IMR-90 (cell line): Measurements from ENCODE around the gene RAPGEF3. TPM values are rescaled to one million over a fixed set of nuclear protein-coding genes. Genes with fewer than 3 reads are reported as not detected.

Experiments used
- ATAC-seq: fragments of 200-7000 bp; cut with Tn5 transposase; 2 replicates; pipeline ENCODE4 v1.9.1; 2020; ENCODE audit warnings: low read depth, mild to moderate bottlenecking, moderate library complexity
- BruUV-seq: library from RNA; stranded (reverse); fragments of 400-500 nt; replicated peaks from 2 replicates; lab custom pipeline; 2021; lab: Mats Ljungman, UMichigan
- CTCF ChIA-PET: fragments of 300-600 bp; formaldehyde crosslinking; extraction: SDS; loops from one replicate; lab custom pipeline; 2021; ENCODE audit warnings: antibody characterized with exemption; lab: Yijun Ruan, JAX
- POLR2A ChIA-PET: fragments of 300-600 bp; sonication (Branson Sonifier 250); formaldehyde crosslinking; loops from one replicate; lab custom pipeline; 2022; ENCODE audit warnings: antibody characterized with exemption; ENCODE audit not compliant: unreplicated experiment; lab: Charles Lee
- DNase-seq: peaks from one replicate; pipeline ENCODE4 v3.0.0; 2013
- H2AFZ ChIP-seq: replicated peaks from 2 replicates; pipeline ENCODE3; 2013; ENCODE audit warnings: low read length, mild to moderate bottlenecking; ENCODE audit not compliant: poor library complexity
- H2AK5ac ChIP-seq: 2 replicates; pipeline ENCODE4 v1.6.1; 2013; ENCODE audit warnings: low read depth, low read length, inconsistent platforms
- H2AK9ac ChIP-seq: replicated peaks from 2 replicates; pipeline ENCODE3; 2013; ENCODE audit warnings: mild to moderate bottlenecking, low read depth, low read length, moderate library complexity; ENCODE audit not compliant: poor library complexity
- H2BK120ac ChIP-seq: 2 replicates; pipeline ENCODE4 v1.6.1; 2013; ENCODE audit warnings: low read depth, low read length, inconsistent platforms
- H2BK15ac ChIP-seq: 3 replicates; pipeline ENCODE4 v1.6.1; 2013; ENCODE audit warnings: low read depth, low read length, inconsistent platforms
- H2BK20ac ChIP-seq: 2 replicates; pipeline ENCODE4 v1.6.1; 2013; ENCODE audit warnings: low read depth, mild to moderate bottlenecking, inconsistent platforms, low read length, moderate library complexity
- H2BK5ac ChIP-seq: 2 replicates; pipeline ENCODE4 v1.6.1; 2013; ENCODE audit warnings: mild to moderate bottlenecking, low read depth, low read length, inconsistent platforms; ENCODE audit not compliant: poor library complexity, severe bottlenecking
- H3K14ac ChIP-seq: replicated peaks from 2 replicates; pipeline ENCODE4 v1.6.1; 2013; ENCODE audit warnings: low read depth, low read length, inconsistent platforms
- H3K18ac ChIP-seq: 2 replicates; pipeline ENCODE4 v1.6.1; 2013; ENCODE audit warnings: low read depth, low read length, control low read depth
- H3K23ac ChIP-seq: 2 replicates; pipeline ENCODE4 v1.6.1; 2013; ENCODE audit warnings: low read depth, low read length, inconsistent platforms
- H3K27ac ChIP-seq: 2 replicates; pipeline ENCODE4 v1.5.1; 2013; ENCODE audit warnings: mild to moderate bottlenecking, control low read depth, low read length; ENCODE audit not compliant: insufficient read depth
- H3K27me3 ChIP-seq: 2 replicates; pipeline ENCODE4 v1.6.1; 2013; ENCODE audit warnings: low read length; ENCODE audit not compliant: control insufficient read depth, insufficient read depth
- H3K36me3 ChIP-seq: 2 replicates; pipeline ENCODE4 v1.6.1; 2013; ENCODE audit warnings: low read length, mixed read lengths; ENCODE audit not compliant: control insufficient read depth, insufficient read depth
- H3K4ac ChIP-seq: 2 replicates; pipeline ENCODE4 v1.6.1; 2013; ENCODE audit warnings: low read depth, low read length, inconsistent platforms
- H3K4me1 ChIP-seq: 2 replicates; pipeline ENCODE4 v1.6.1; 2013; ENCODE audit warnings: low read length, mixed read lengths; ENCODE audit not compliant: control insufficient read depth, insufficient read depth
- H3K4me2 ChIP-seq: 2 replicates; pipeline ENCODE4 v1.6.1; 2013; ENCODE audit warnings: low read depth, mild to moderate bottlenecking, control low read depth, low read length, moderate library complexity
- H3K4me3 ChIP-seq: 2 replicates; pipeline ENCODE4 v1.5.1; 2013; ENCODE audit warnings: low read depth, mild to moderate bottlenecking, control low read depth, low read length, moderate library complexity; ENCODE audit not compliant: insufficient read depth
- H3K56ac ChIP-seq: 2 replicates; pipeline ENCODE4 v1.6.1; 2013; ENCODE audit warnings: low read length, inconsistent platforms; ENCODE audit not compliant: insufficient read depth; ENCODE audit errors: extremely low read depth
- H3K79me1 ChIP-seq, 2 experiments: 2 replicates each; pipeline ENCODE4 v1.6.1; 2013; ENCODE audit warnings: low read length in 2 of 2, inconsistent platforms in 1 of 2, low read depth in 1 of 2
- H3K9ac ChIP-seq: 2 replicates; pipeline ENCODE4 v1.6.1; 2013; ENCODE audit warnings: low read depth, low read length, control low read depth
- H3K9me1 ChIP-seq: 2 replicates; pipeline ENCODE4 v1.6.1; 2013; ENCODE audit warnings: low read length, inconsistent platforms; ENCODE audit not compliant: insufficient read depth
- H3K9me3 ChIP-seq: 2 replicates; pipeline ENCODE4 v1.6.1; 2013; ENCODE audit warnings: low read length; ENCODE audit not compliant: control insufficient read depth, insufficient read depth
- H4K20me1 ChIP-seq: 2 replicates; pipeline ENCODE4 v1.6.1; 2013; ENCODE audit warnings: low read length, inconsistent platforms; ENCODE audit not compliant: insufficient read depth
- H4K5ac ChIP-seq: 2 replicates; pipeline ENCODE4 v1.6.1; 2013; ENCODE audit warnings: mild to moderate bottlenecking, low read depth, low read length, control low read depth
- H4K8ac ChIP-seq, 2 experiments: 2 replicates each; pipeline ENCODE4 v1.6.1; 2013; ENCODE audit warnings: low read depth in 2 of 2, low read length in 2 of 2, control low read depth in 1 of 2, inconsistent platforms in 1 of 2
- H4K91ac ChIP-seq: 2 replicates; pipeline ENCODE4 v1.6.1; 2013; ENCODE audit warnings: low read depth, low read length, inconsistent platforms; ENCODE audit not compliant: insufficient read depth
- BHLHE40 ChIP-seq: fragments of 150-350 bp; IDR thresholded peaks from 2 replicates; pipeline ENCODE4 v1.6.1; 2016; ENCODE audit warnings: mild to moderate bottlenecking, low read depth, low read length
- CEBPB ChIP-seq: IDR thresholded peaks from 2 replicates; pipeline ENCODE4 v1.6.1; 2012; ENCODE audit warnings: low read depth, low read length, improper control_type of control experiment
- CHD1 ChIP-seq: IDR thresholded peaks from 2 replicates; pipeline ENCODE4 v1.6.1; 2012; ENCODE audit warnings: low read depth, low read length, improper control_type of control experiment
- CTCF ChIP-seq: conservative IDR thresholded peaks from 2 replicates; pipeline ENCODE4 v1.5.1; 2012; ENCODE audit warnings: mild to moderate bottlenecking, low read depth, low read length, improper control_type of control experiment
- ELK1 ChIP-seq: fragments of 150-350 bp; IDR thresholded peaks from 2 replicates; pipeline ENCODE4 v1.6.1; 2016; ENCODE audit warnings: low read depth, mild to moderate bottlenecking, low read length, moderate library complexity, borderline replicate concordance
- FOS ChIP-seq: fragments of 150-350 bp; IDR thresholded peaks from 2 replicates; pipeline ENCODE4 v1.6.1; 2016; ENCODE audit warnings: low read depth, low read length
- MAFK ChIP-seq: IDR thresholded peaks from 2 replicates; pipeline ENCODE4 v1.6.1; 2012; ENCODE audit warnings: low read depth, low read length, improper control_type of control experiment
- MAZ ChIP-seq: IDR thresholded peaks from 2 replicates; pipeline ENCODE4 v1.6.1; 2012; ENCODE audit warnings: low read depth, mild to moderate bottlenecking, low read length, improper control_type of control experiment, moderate library complexity, borderline replicate concordance
- MXI1 ChIP-seq: IDR thresholded peaks from 2 replicates; pipeline ENCODE4 v1.6.1; 2012; ENCODE audit warnings: low read depth, mild to moderate bottlenecking, low read length, moderate library complexity, borderline replicate concordance
- NFE2L2 ChIP-seq: fragments of 150-350 bp; IDR thresholded peaks from 2 replicates; pipeline ENCODE4 v1.6.1; 2016; ENCODE audit warnings: low read depth, mild to moderate bottlenecking, low read length
- POLR2A ChIP-seq: IDR thresholded peaks from 2 replicates; pipeline ENCODE4 v1.6.1; 2012; ENCODE audit warnings: mild to moderate bottlenecking, low read depth, low read length
- RAD21 ChIP-seq: IDR thresholded peaks from 2 replicates; pipeline ENCODE4 v1.6.1; 2012; ENCODE audit warnings: low read length, improper control_type of control experiment
- RCOR1 ChIP-seq: IDR thresholded peaks from 2 replicates; pipeline ENCODE4 v1.6.1; 2012; ENCODE audit warnings: mild to moderate bottlenecking, low read length, improper control_type of control experiment; ENCODE audit not compliant: insufficient replicate concordance
- RFX5 ChIP-seq: IDR thresholded peaks from 2 replicates; pipeline ENCODE4 v1.8.0; 2012; ENCODE audit warnings: low read depth, mild to moderate bottlenecking, low read length, moderate library complexity
- SMC3 ChIP-seq: fragments of 150-350 bp; IDR thresholded peaks from 2 replicates; pipeline ENCODE4 v1.6.1; 2016; ENCODE audit warnings: low read depth, mild to moderate bottlenecking, antibody characterized with exemption, low read length, moderate library complexity
- USF2 ChIP-seq: fragments of 150-350 bp; IDR thresholded peaks from 2 replicates; pipeline ENCODE4 v1.6.1; 2017; ENCODE audit warnings: mild to moderate bottlenecking, antibody characterized with exemption, low read length, low read depth
- WGBS, 2 experiments: methylation state at CpG; one replicate each; pipeline versions ENCODE4 v1.1.5 to v1.1.7; 2013; ENCODE audit warnings: missing lambda C conversion rate in 2 of 2; ENCODE audit not compliant: insufficient read length in 1 of 2; ENCODE audit errors: extremely low coverage in 2 of 2; 5-methylcytosine and 5-hydroxymethylcytosine counted together
- dilution Hi-C: fragments of 300-500 bp; cut with HindIII; formaldehyde crosslinking; loops from one replicate; pipeline ENCODE4 v1.14.3; 2018; ENCODE audit warnings: low sequenced_read_pairs; ENCODE audit not compliant: unreplicated experiment
- in situ Hi-C: fragments of 300-500 bp; cut with MboI; formaldehyde crosslinking; loops from 3 replicates; pipeline ENCODE4 v1.14.3; 2019; ENCODE audit warnings: low sequenced_read_pairs, inconsistent platforms, mixed read lengths
- intact Hi-C: fragments of 100-400 bp; cut with micrococcal nuclease; formaldehyde crosslinking; loops from 2 replicates; pipeline ENCODE4 v1.10.0; 2022
- polyA plus RNA-seq, 3 experiments: library from polyadenylated mRNA; depleted of rRNA; stranded (reverse); fragments of >200 nt; gene quantifications; 2 replicates each; pipeline ENCODE4 v1.2.3, GENCODE V29; 2012; ENCODE audit warnings: low replicate concordance in 1 of 3
- total RNA-seq: library from RNA; depleted of rRNA; stranded (reverse); fragments of >200 nt; gene quantifications from 2 replicates; pipeline ENCODE4 v1.2.3, GENCODE V29; 2012

RAPGEF3 gene
- total and polyA plus RNA-seq, 2 of the 4 experiments (the other 2 are of a cell fraction), result 1.3 to 2.0 TPM

- H4K91ac ChIP-seq, result no peak overlapping the region
- no peak overlapping the region for H3K4me2 ChIP-seq
- no peak overlapping the region for H2BK20ac ChIP-seq
- H2AK5ac ChIP-seq, result no peak overlapping the region
- no peak for TF ChIP-seq POLR2A
- TF ChIP-seq NFE2L2, result no peak
- TF ChIP-seq CTCF, result peak; percentile 55
- TF ChIP-seq MXI1, result no peak
- TF ChIP-seq BHLHE40, result no peak
- no peak for TF ChIP-seq ELK1
- no peak for TF ChIP-seq MAFK
- TF ChIP-seq CHD1, result no peak
- no peak for TF ChIP-seq USF2
- TF ChIP-seq RAD21, result peak; percentile 50
- TF ChIP-seq FOS, result no peak
- TF ChIP-seq RCOR1, result no peak
- peak; percentile 34 for TF ChIP-seq SMC3
- TF ChIP-seq CEBPB, result no peak
- TF ChIP-seq RFX5, result no peak
- TF ChIP-seq MAZ, result no peak
- no peaks in the 10 kb centered on the region for H3K9me3 ChIP-seq
- DNase-seq (peak; percentile 19), ATAC-seq (no peak)
- no peaks in the 10 kb centered on the region for H3K9me1 ChIP-seq
- no peak overlapping the region for H3K56ac ChIP-seq
- H2BK15ac ChIP-seq, result no peak overlapping the region
- 17% methylated on average over 1 of the region's 4 CpGs; no CpG with 5 or more reads in 1 of the 2 experiments for WGBS, 2 experiments
- intact Hi-C loops, result loop anchor here (1.0 kb wide), 1 partner anchor 52 kb away; no protein-coding TSS in a partner anchor
- H2AFZ ChIP-seq, result no peak overlapping the region
- H4K5ac ChIP-seq, result no peak overlapping the region
- no peak overlapping the region for H3K27ac ChIP-seq
- H3K14ac ChIP-seq, result no peak overlapping the region
- in situ Hi-C loops, result no loop called here
- no peak overlapping the region for H3K4ac ChIP-seq
- no peak overlapping the region for H3K18ac ChIP-seq
- no peak overlapping the region for H4K8ac ChIP-seq
- no peak overlapping the region for H2BK120ac ChIP-seq
- H4K20me1 ChIP-seq, result no peaks in the 10 kb centered on the region
- no peaks in the 10 kb centered on the region for H3K79me1 ChIP-seq
- no peak overlapping the region for H3K4me3 ChIP-seq
- CTCF ChIA-PET, result interaction anchor here (0.6 to 3.7 kb wide), 10 partner anchors 9 to 71 kb away, joined by 3 to 19 read pairs (median 4); partner anchors contain the start of gene RAPGEF3
- H3K9ac ChIP-seq, result no peak overlapping the region
- H3K23ac ChIP-seq, result no peak overlapping the region
- BruUV-seq, result no TSS peak
- H2AK9ac ChIP-seq, result no peak overlapping the region
- H3K36me3 ChIP-seq, result no peaks in the 10 kb centered on the region
- no peaks in the 10 kb centered on the region for H3K27me3 ChIP-seq
- POLR2A ChIA-PET, result no interaction called here
- H2BK5ac ChIP-seq, result no peak overlapping the region
- dilution Hi-C loops, result no loop called here
- H3K4me1 ChIP-seq, result peaks cover 7% of the 10 kb centered on the region
Observed at GRCh38 chr12:47767216-47767724, 8.6 kb upstream of the RAPGEF3 start.
